Stomach (tissue), 4 donors: Measurements from ENCODE around the gene C5orf58.

Experiments
- CTCF ChIP-seq, 7 experiments: fragments of 450-650 bp in 4 of 7; fragments of 200-600 bp in 3 of 7; sonication (generic) in 3 of 7; IDR thresholded peaks; one replicate each; pipeline ENCODE4 v1.5.1; 2016 to 2019; ENCODE audit warnings: antibody characterized with exemption in 7 of 7, control low read depth in 2 of 7, mild to moderate bottlenecking in 1 of 7
- EP300 ChIP-seq: sonication (generic); formaldehyde crosslinking; IDR thresholded peaks from one replicate; pipeline ENCODE4 v1.6.1; 2017; ENCODE audit warnings: antibody characterized with exemption
- POLR2A ChIP-seq, 4 donors: fragments of 450-650 bp; IDR thresholded peaks; one replicate each; pipeline ENCODE4 v1.6.1; 2016; ENCODE audit warnings: antibody characterized with exemption in 4 of 4, control low read depth in 2 of 4, mild to moderate bottlenecking in 1 of 4, moderate library complexity in 1 of 4
- POLR2AphosphoS5 ChIP-seq, 3 donors: sonication (generic); formaldehyde crosslinking; IDR thresholded peaks; one replicate each; pipeline ENCODE4 v1.6.1; 2016; ENCODE audit warnings: antibody characterized with exemption in 3 of 3

GRCh38 chr5:170226661-170227060, 6.1 kb upstream of the C5orf58 start:
- TF ChIP-seq CTCF (IDR thresholded peaks at IDR 0.05) (no peak), POLR2A (IDR thresholded peaks at IDR 0.05) (no peak), EP300 (no peak), POLR2AphosphoS5 (IDR thresholded peaks at IDR 0.05) (no peak)
